OCI-LY1 (cell line): ENCODE data around the gene CCT2.

Source experiments
- EZH2 ChIP-seq: fragments of 200-600 bp; sonication (generic), shearing (Covaris generic); IDR thresholded peaks from 2 replicates; pipeline ENCODE4 v1.8.0; 2017; ENCODE audit warnings: borderline replicate concordance, mixed run types, mild to moderate bottlenecking, antibody characterized with exemption, low read length, moderate library complexity, mixed read lengths
- TF ChIP-seq, protein P1 (sequence below): fragments of 200-600 bp; sonication (generic), shearing (Covaris generic); IDR thresholded peaks from 2 replicates; pipeline ENCODE4 v1.5.1; 2017; ENCODE audit warnings: mild to moderate bottlenecking, antibody characterized with exemption, low read length, moderate library complexity, mixed read lengths

DNA sequence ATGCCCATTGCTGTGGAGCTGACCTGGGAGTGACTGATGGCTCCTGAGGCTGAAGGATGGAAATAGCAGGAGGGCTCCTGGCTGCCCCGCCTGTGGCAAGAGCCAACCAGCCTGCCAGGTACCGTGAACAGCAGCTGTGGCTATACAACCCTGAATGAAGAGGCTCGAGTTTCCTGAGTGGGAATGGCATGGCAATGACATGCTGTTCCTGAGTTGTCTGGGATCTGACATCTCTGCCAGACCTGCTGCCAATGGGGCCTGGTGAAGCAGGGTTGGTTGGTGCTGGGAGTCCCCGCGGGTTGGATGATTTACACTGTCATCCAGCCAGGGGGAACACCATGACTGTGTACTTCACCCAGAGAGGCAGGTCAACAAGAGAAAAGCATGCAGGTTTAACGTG, 57.3 kb downstream of the CCT2 start:
- TF ChIP-seq, protein P1, sequence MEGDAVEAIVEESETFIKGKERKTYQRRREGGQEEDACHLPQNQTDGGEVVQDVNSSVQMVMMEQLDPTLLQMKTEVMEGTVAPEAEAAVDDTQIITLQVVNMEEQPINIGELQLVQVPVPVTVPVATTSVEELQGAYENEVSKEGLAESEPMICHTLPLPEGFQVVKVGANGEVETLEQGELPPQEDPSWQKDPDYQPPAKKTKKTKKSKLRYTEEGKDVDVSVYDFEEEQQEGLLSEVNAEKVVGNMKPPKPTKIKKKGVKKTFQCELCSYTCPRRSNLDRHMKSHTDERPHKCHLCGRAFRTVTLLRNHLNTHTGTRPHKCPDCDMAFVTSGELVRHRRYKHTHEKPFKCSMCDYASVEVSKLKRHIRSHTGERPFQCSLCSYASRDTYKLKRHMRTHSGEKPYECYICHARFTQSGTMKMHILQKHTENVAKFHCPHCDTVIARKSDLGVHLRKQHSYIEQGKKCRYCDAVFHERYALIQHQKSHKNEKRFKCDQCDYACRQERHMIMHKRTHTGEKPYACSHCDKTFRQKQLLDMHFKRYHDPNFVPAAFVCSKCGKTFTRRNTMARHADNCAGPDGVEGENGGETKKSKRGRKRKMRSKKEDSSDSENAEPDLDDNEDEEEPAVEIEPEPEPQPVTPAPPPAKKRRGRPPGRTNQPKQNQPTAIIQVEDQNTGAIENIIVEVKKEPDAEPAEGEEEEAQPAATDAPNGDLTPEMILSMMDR: no peak
- no peak for TF ChIP-seq EZH2
